HG03378 (cell line): ENCODE results near the gene USP4.

Experiments
- ATAC-seq: cut with Tn5 transposase; IDR thresholded peaks from one replicate; pipeline ENCODE4 v1.9.1; 2021; ENCODE audit warnings: mild to moderate bottlenecking, moderate library complexity; ENCODE audit not compliant: unreplicated experiment

Gene USP4

GRCh38 chr3:49296781-49297411, 43.0 kb downstream of the USP4 start:
- ATAC-seq = no peak

GRCh38 chr3:49295489-49296058, 44.3 kb downstream of the USP4 start:
- ATAC-seq = no peak

- no peak for ATAC-seq
Measured at GRCh38 chr3:49294343-49294742, 45.5 kb downstream of the USP4 start.

GRCh38 chr3:49283997-49284396, 55.9 kb downstream of the USP4 start:
- ATAC-seq = no peak

GRCh38 chr3:49279376-49279775, 60.5 kb downstream of the USP4 start:
- ATAC-seq = no peak

GRCh38 chr3:49278548-49278947, 61.3 kb downstream of the USP4 start:
- ATAC-seq = no peak

GRCh38 chr3:49277383-49277775, 62.5 kb downstream of the USP4 start:
- ATAC-seq = no peak

GRCh38 chr3:49276475-49277382, 63.1 kb downstream of the USP4 start, which contains the start of gene C3orf62:
Gene C3orf62 (minus strand): TSS chr3:49277232. CDS start chr3:49276872, 360 bp downstream.
- no peak for ATAC-seq

- no peak for ATAC-seq
Measured at GRCh38 chr3:49273825-49274532, 65.9 kb downstream of the USP4 start.

- no peak for ATAC-seq
Measured at GRCh38 chr3:49271047-49271446, 68.8 kb downstream of the USP4 start.

GRCh38 chr3:49270156-49270500, 69.7 kb downstream of the USP4 start:
- no peak for ATAC-seq

GRCh38 chr3:49269443-49270155, 70.3 kb downstream of the USP4 start:
- ATAC-seq = no peak

- ATAC-seq = no peak
Measured at GRCh38 chr3:49266410-49267095, 73.3 kb downstream of the USP4 start.

- no peak for ATAC-seq
Measured at GRCh38 chr3:49265661-49266386, 74.0 kb downstream of the USP4 start.

GRCh38 chr3:49263159-49263889, 76.5 kb downstream of the USP4 start:
- ATAC-seq = no peak

GRCh38 chr3:49260806-49261324, 79.0 kb downstream of the USP4 start:
- no peak for ATAC-seq

GRCh38 chr3:49257187-49257586, 82.7 kb downstream of the USP4 start:
- no peak for ATAC-seq

- no peak for ATAC-seq
Measured at GRCh38 chr3:49255718-49256511, 83.9 kb downstream of the USP4 start.
